ENCODE measurements around the gene CMTM2.
A peak's percentile ranks its signal among the peaks of the same experiment; 100 is the strongest.
"Not testable (repeated sequence)": the region's sequence is repeated elsewhere in the genome, so short reads cannot be mapped to it uniquely, and the experiment has no call there.

Gene CMTM2

DNA sequence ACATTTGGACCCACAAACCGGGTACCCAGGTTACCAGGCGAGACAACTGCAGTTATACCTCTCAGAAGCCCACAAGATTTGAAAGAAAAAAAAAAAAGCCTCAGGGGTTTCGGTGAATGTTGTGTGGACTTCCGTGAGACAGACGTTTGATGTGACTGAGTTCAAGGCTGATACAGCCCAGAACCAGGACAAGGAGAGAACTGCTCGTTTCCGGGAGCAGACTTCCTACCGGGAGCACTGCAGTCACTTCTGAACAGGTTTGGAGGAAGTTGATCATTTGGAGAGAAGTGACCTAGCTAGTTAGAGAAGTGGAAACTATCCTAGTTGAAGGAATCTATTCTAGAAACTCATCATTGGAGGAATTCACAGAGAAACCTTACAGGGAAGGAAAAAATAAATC lies 26.0 kb upstream of the CMTM2 start:
- DNase-seq: no peak

DNA sequence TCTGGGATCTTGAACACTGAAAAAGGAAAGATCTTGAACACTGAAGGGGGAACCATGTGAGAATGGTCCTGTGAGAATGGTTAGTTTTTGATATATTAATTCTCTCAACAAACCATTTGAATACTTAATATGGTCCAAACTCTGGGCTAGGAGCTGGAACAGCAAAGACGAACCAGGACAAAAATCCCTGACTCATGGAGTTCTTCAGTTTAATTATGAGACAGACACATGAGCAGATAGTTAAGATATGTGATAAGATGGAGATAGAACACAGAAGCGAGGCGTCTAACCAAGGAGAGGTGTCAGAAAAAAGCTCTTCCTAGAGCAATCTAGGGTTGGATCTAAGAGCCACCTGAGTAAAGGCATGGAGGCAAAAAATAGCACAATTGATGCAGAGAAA lies 25.2 kb upstream of the CMTM2 start:
- no peak for DNase-seq

GRCh38 chr16:66554495-66554894 lies 24.8 kb upstream of the CMTM2 start:
- no peak for DNase-seq

DNA sequence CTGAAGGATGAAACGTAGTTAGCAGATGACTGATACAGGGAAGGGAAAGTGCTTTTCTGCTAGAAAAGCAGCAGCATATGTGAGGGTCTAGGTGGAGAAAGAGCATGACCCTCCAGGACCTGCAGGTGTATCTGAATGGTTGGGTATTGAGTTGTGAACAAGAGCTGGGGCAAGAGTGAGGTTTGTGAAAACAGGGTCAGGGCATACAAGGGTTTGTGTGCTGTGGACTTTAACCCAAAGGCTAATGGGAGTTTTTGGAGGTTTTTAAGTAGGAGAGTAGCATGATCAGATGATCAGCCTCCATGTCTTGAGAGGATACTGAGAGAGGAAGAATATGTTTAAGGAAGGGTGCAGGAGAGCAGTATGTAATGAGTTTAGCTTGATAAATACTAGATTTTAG lies 19.2 kb upstream of the CMTM2 start:
- DNase-seq: no peak

- DNase-seq: no peak
Observed at GRCh38 chr16:66561381-66562080, 17.7 kb upstream of the CMTM2 start.

DNA sequence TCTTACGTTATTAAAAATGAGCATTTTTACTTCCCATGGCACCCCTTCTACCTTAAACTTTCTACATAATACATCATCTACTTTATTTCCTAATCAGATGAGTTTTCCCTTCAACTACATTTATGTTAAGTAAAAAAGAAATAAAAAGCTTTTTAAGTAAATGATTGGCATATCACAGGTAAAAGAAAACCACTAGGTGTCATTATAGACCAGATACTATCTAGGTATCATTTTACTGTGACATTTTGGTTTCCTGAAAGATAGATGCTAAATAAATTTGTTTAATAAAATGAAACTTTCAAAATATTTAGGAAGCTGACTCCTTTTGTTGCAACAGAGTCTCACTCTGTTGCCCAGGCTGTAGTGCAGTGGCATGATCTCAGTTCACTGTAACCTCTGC lies 16.9 kb upstream of the CMTM2 start:
- no peak for DNase-seq

- no peak for DNase-seq
Observed at GRCh38 chr16:66562986-66563385, 16.3 kb upstream of the CMTM2 start.

GRCh38 chr16:66563574-66564334 lies 15.5 kb upstream of the CMTM2 start:
- no peak for DNase-seq

DNA sequence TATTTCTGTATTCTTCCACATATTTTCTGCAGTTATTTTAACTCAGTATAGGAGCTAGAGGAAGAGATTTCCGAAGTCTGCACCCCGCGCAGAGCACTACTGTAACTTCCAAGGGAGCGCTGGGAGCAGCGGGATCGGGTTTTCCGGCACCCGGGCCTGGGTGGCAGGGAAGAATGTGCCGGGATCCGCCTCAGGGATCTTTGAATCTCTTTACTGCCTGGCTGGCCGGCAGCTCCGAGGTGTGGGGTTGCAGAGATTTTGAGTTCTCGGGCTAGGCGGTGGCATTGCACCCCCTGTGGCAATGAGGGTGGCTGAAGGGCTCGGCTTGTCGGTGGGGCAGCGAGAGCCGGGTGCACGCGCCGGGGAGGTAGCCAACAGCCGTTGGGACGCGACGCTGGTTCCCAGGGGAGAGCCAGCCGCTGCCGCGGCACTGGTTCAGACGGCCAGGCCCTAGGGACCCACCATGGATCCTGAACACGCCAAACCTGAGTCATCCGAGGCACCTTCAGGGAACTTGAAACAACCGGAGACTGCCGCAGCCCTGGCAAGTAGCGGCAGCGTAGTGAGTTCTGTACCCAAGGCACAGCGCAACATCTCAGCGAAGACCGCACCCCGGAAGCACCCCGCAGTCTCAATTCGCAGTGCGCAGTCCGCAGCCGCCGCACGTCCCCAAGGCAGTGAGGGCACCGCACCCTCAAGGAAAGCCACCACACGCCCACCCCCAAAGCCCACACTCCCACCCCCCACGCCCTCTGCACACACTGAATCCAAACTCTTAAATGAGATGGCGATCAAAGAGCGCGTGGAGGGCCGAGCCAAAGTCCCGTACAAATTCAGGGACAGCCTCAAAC lies 13.0 kb upstream of the CMTM2 start, which contains the start of gene CMTM1:
Gene CMTM1 (plus strand): TSS at position 389 of the 851 bp plus-strand sequence. CDS start 75 bp downstream, at position 464.
- no peak for DNase-seq

DNA sequence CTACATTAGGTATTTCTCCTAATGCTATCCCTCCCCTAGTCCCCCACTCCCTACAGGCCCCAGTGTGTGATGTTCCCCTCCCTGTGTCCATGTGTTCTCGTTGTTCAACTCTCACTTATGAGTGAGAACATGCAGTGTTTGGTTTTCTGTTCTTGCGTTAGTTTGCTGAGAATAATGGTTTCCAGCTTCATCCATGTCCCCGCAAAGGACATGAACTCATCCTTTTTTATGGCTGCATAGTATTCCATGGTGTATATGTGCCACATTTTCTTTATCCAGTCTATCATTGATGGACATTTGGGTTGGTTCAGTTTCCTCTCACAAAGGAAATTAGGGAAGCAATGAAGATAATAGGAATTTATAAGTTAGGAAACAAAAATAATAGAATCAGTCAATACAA lies 12.0 kb upstream of the CMTM2 start:
- DNase-seq: not testable (repeated sequence)

- no peak for DNase-seq
Observed at GRCh38 chr16:66568355-66568754, 10.9 kb upstream of the CMTM2 start.

- no peak for DNase-seq
Observed at GRCh38 chr16:66569131-66569530, 10.1 kb upstream of the CMTM2 start.

GRCh38 chr16:66569827-66570405 lies 9.3 kb upstream of the CMTM2 start:
- no peak for DNase-seq

DNA sequence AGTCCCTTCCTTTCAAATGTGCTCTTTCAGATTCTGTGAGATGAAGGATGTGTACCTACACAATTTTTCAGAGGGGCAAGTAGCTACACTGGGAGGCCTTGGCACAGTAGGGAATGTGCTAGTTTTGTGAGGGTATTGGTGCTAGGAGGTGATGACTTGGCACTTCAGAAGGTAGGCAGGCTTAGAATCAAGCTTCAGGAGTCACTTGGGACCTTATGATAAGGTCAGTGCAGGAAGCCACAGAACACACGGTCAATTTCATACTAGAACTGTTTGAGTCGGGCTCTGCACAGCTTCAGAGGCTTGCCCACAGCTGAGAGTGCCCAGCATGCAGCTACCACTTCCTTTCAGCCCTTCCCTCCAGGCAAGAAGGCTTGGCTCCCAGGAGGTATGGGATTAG lies 6.9 kb upstream of the CMTM2 start:
- DNase-seq: no peak

GRCh38 chr16:66574081-66574480 lies 5.2 kb upstream of the CMTM2 start:
- DNase-seq: no peak

- DNase-seq: no peak
Observed at GRCh38 chr16:66574531-66574930, 4.7 kb upstream of the CMTM2 start.

DNA sequence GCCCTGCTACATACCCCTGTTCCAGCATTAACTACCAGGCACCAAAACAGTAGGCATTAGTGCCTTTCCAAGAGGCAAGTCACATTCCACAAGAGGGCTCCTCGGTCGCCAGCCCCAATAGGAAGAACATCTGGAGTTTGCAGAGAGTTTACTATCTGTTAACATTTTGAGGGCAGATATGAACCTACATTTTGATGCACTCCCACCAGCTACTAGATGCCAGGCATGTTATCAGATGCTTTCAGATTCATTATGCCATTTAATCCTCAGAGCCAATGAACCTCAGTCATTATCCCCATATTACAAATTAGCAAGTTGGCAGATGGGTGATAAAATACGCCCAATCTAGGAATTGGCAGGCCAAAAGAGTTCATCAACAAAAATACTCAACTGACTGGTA lies 4.2 kb upstream of the CMTM2 start:
- no peak for DNase-seq

DNA sequence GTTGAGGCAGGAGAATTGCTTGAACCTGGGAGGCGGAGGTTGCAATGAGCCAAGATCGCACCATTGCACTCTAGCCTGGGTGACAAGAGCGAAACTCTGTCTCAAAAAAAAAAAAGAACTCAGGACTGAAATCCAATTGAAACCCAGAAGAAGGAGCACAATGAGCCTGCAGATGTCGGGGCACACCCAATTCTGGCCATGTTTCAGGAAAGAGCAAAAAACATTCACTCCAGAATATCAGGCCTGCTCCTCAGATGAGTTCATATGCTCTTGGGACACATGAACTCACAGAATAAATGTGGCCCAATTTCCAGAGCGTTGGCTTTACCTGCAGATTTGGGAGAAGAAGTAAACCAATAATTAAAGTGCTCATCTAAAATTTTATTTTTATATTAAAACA lies 3.0 kb upstream of the CMTM2 start:
- DNase-seq: no peak

- peak; percentile 11 for DNase-seq
Observed at GRCh38 chr16:66580605-66581209, 1.4 kb downstream of the CMTM2 start.

DNA sequence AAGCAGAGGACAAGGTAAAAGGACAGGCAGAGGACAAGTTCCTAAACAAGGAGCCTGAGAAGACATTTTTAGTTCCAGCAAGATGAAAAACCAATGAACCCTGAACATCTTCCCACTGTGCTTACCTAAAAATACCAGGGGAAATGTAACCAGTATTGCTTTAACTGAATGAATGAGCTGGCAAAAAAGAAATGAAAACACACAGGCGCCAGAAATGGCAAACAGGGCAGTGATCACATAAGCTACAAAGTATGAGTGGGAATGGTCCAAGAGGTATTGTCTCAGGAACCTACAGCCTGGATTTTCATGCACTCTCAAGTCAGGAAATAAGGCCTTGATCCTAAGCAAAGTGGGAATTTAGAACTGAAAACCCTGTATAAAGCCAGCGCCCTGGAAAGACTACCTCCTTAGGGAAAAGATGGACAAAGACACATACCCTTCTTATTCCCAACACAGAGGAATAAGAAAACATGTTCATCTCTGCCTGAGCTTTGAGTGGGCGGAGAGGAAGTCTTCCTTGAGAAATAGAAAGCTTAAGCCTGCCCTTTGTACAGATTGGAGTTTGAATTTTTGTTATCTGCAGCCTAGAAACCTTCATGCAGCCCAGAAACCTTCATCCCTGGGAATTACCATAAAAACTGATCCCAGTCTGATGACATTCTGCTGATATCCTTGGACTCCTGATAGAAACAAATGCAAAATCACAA lies 2.1 kb downstream of the CMTM2 start:
- DNase-seq: no peak

GRCh38 chr16:66585481-66586239 lies 6.4 kb downstream of the CMTM2 start:
- DNase-seq: no peak
